Cortex of kidney (tissue), 1 donor: ENCODE results near the gene HOXD11.

Source experiments
- DNase-seq: peaks from one replicate; lab custom pipeline; 2025; lab: John Stamatoyannopoulos, UW

The HOXD11 gene

DNA sequence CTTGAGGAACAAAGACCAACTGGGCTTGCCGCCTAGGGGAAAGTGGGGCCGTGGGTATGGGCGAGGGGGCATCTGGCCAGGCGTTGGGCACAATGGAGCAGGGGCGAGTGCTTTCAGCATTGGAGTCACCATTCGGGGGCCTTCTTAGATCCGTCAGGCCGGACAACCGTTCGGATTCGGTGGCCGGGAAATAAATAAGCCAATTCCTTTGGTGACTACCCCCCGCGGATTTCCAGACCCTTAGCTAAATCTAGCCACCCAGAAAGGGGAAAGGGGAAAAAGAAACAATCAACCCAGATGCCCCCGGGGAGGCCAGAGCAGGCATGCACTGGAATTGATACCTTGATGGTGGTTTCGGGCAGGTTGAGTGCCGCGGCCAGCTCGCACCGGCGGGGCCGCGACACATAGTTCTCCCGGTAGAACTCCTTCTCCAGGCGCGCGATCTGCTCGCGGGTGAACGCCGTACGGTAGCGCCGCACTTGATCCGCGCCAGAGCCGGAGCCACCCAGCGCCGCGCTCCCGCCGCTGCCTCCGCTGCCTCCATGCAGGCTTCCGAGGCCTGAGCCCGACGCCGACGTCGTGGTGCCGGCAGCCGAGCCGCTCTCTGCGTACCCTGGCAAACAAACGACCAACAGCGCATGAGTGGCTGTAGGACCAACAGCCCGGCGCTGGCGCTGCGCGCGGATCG is 25.1 kb upstream of the HOXD11 start:
- DNase-seq = no peak

DNA sequence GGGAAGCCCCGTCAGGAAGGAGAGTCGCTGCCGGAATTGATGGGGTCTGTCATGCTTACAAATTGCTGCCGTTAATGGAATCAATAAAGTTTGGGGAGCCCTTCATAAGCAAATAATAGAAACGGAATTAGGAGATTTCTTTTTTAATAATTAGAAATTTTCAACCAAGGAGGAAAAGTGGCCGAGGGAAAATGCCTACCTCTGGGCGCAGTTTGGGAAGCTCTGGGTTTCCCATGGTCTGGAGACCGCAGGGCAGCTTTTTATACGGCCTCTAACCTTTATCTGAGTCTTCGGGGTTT is 24.6 kb upstream of the HOXD11 start:
- DNase-seq = no peak

DNA sequence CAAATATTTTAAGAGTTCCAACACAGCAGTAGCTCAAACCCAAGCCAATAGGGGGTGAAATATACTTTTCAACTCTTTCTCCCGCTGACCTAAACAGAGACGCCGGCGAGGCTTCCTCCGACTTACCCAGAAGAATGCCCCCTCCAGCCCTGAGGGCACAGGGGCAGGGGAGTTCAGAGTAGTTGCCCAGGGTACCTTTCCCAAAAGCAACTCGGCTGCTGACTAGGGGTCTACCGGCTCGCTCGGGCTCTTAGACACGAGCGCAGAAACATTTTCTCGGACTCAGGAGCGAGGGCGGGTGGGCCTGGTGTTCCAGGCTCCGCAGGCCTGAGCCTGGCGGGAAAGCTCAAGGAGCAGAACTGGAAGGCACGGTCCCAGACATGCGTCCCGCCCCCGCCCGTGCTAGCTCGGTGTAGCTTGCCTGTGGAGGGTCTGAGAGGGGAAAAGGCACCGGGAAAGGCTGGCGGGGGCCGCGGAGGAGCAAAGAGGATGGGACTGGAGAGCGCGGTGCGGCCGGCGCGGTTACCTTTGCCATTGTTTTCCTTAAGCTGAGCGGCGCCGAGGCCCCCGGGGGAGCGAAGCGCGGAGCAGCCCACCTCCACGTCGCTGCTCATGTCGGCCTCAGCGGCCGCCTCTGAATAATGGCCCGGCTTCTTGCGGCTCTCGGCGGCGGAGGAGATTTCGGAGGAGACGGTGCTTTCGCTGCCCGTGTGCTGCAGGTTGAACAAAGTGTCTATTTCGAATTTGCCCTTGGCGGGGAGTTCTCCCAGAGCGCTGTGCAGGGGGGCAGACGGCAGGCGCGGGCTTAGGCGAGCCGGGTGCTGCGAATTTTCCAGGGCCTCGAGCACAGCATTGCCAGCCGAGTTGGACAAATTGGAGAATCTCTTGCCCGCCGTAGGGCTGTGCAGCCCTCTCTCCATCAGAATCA is 24.0 kb upstream of the HOXD11 start:
- no peak for DNase-seq

DNA sequence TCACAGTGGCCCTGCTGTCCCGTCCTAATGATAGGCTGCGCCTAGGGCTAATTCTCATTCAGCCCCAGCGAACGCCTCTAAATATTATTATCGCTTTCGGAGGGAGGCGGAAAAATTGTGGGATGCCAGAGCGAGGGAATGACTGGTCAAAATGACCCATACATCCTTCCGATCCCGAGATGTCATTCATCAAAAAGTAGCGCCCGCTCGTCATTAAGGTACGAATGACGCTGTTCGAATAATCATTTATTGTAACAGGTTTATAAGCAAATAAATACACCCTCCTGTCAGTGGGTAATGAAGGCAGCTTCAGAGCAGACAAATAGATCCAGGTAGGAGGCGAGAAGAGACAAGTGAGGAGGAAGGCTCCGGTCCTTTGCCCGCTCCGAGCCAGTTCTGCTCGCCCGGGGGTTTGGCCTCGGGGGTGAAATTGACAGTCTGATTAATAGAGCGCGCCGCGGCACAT is 23.3 kb upstream of the HOXD11 start, which contains the start of gene EVX2:
EVX2 (minus strand) TSS at position 167 of the 466 bp plus-strand sequence. CDS start 186 bp downstream, outside the sequence.
- DNase-seq = no peak

DNA sequence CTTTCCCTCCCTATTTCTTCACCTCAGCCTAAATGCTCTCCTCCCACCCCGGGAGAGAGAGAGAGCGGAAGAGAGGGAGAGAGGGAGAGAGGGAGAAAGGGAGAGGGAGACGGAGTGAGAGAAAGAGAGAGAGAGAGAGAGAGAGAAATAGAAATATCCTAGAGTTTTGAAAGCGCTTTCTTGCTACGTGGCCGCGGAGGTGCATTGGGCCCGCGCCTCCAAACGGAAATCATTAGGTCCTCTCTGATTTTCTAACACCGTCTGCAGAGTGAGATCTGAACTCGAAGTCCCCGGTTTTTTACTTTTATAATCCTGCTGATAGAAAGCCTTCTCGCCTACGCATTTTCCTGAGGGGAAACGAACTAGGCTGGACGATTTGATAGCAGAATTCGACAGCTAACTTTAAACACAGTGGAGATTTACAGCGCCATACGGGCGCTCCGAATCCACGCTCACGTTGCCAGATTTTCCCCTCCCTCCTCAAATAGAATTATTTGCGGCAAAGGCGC is 22.4 kb upstream of the HOXD11 start:
- DNase-seq = no peak

DNA sequence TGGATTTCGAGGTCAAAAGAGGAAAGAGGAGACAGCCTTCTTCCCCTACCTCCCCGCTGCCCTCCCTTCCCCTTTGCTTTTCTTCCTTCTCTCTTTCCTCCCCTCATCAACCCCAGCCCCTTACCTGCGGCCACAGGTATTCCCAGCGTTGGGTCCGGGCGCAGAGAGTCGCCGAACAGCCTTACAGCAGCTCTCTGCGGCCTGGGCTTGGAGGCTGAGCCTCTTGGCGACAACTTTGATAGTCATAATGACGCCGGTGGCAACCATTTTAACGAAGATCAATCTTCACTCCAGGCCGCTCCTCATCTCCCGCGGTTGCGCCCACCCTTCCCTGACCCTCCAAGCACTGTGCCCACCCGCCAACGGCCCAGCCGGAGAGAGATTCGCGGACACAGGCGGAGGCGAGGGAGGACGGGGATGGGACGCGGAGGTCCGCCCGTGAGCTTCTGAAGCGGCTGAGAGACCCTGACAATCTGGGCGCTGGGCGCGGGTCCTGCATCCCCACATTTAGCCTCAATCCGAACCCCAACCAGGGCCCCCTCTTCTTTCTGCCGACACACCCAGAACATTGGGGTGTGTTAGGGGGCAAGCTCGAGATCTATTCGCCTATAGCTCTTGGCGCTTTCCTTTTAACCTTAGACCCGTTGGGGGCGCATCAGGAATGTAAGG is 21.8 kb upstream of the HOXD11 start:
- no peak for DNase-seq

DNA sequence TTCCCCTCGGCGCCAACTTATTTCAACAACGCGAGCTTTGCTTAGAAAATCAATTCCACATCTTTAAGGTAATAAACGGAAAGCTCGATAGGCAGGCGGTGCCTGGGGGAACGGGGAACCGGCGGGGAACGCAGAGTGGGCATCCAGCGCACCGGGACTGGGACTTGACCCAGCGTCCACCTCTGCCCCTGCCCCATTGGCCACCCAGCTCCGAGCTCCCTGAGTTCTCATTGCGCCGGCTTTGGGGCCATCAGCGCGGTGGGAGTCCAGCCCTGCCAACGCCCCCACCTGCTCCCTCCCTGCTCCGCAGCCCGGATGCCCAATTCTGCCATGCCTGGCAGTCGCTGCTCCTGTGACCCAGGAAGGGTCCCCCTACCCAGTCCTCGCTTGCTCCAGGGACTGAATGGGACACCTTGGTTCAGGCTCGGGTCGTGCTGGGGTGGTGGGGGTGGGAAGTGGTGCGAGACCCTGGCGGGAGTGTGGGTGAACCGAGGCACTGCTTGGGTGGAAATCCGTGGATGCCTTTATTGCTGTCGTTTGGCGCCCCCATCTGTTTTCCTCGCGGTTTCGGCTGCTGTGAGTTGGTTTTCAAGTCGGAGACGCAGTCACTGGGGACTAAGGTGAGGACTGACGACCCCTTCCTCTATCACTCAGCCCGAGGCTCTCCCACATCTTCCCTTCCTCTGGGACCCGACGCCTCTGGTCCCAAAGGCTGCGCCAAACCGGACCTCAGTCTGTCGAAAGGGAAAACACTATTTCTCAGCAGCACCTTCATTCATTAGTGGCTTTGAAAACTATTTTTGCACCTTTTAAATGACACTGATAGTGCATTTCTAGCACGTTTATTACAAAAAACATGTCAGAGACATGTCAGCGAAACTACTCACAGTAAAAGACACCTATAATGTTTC is 21.0 kb upstream of the HOXD11 start:
- DNase-seq = no peak

DNA sequence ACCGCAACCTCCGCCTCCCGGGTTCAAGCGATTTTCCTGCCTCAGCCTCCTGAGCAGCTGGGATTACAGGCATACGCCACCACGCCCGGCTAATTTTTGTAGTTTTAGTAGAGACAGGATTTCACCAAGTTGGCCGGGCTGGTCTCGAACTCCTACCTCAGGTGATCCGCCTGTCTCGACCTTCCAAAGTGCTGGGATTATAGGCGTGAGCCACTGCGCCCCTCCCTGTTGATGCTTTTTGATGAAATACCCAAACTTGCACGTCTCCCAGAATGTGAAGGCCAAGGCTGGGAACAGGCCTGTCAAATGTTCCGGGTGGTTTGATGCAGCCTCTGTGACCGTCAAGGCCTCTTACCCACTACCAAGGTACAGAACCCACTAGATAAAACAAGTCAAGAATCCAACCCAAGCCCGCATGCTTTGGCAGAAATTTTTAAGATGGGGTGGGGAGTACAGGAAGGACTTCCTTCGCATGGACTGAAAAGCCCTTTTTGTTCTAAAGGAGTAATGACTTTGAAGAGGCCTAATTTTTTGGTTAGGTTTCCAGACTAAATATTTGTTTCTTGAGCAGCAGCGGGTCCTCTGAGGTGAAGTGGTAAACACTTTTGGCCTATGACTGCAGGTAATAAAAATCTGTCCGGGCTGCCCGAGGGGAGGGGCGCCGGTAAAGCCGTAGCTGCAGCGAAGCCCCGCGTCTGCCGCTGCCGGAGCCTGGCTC is 19.6 kb upstream of the HOXD11 start:
- DNase-seq = no peak

DNA sequence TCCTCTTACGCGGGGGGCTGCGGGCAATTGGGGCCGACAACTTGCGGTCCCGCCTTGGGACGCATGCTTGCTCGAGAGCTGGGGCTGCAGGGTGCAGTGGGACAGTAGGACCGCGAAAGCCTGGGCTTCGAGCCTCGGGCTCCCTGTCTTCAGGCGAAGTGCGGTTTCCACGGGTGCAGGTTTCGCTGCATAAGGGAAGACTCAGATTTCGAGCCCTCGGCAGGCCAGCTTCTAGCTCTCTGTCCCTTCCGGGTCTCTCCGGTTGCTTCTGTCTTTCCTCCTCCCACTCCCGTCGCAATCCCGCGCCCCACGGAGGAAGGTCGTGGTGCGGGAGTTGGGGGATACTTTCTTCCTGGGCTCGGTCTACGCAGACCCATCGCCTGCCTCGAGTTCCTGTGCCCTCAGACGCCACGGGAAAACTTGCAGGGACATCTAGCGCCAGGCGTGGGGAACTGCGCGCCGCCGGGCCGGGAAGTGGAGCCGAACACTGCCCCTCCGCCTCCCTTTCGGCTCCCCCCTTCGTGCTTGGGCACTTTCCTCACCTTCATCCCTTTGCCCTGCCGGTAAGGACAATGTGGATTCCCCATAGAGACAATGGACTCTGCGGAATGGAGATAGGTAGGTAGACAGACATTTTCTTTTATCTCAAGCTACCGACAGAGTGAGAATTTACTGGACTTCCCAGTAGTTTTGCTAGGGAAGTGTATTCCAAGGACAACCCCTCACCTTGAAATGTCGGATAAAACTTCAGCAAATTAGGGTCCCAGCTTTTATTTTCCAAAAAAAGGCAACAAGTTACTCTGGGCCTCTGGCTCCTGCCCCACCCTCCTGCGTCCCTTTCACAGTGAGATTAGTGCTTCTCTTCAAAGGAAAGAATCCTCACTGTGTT is 18.8 kb upstream of the HOXD11 start:
- no peak for DNase-seq

DNA sequence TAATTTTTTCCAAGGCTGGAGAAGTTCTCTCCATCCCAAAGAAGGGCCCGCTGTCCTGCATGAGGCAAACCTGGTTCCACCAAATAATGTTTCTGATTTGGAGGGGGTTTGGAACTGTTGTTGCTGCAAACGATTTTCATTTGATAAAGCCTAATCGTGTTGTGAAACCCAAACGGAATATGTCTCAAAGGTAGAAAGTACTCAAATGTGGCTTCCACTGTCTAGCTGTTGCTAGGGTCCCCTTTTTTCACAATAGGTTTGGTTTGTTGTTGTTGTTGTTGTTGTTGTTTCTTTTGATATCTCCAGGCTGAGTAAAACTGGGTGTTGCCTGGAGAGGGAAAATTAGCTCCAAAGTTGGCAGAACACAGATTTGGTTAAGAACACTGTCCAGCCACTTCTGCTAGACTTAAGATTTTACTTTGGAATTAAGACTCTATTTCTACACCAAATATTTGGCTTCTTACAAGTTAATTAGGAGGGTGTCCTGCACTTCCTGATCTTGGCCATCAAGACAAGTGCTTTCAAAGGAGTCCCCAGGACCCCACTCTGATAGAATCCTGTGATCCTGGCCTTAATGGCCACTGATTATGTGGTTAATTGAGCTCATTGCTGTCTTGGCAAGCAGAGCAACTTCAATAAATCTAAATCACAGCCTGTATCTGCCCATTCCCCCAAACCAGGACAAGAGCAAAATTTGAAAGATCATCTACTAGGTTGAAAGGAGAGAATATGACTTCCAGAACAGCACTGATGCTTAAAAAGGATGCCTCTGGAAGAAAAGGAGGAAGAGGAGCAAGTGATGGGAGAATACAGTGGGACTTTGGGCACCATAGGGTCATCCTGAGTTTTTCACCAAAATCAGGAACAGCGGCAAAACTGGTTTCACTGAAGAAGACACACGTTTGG is 17.9 kb upstream of the HOXD11 start:
- DNase-seq = no peak

DNA sequence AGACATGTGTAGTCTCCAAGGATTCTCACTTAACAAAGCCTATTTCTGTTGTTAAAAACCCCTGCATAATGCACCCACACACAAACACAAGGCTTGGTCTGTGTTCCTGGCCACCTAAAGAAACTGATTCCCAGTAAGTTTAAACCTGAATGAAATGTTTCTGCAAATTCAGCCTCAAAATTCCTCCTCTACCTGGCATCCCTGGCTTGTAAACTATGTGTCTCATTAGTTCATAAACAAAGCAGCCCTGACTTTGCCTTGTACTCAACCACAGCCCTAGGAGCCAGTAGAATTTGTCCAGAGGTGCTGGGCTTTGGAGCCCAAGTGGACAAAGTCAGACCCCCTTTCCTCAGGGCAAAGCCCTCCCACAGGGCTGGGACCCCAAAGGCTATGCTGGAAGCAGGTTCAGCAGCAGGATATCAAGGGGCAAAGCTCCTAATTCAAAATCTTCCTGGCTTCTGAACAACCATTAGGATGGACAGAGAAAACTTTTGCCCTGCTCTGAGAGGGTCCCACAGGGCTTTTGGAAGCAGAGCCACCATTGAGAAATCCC is 17.2 kb upstream of the HOXD11 start:
- DNase-seq = no peak

DNA sequence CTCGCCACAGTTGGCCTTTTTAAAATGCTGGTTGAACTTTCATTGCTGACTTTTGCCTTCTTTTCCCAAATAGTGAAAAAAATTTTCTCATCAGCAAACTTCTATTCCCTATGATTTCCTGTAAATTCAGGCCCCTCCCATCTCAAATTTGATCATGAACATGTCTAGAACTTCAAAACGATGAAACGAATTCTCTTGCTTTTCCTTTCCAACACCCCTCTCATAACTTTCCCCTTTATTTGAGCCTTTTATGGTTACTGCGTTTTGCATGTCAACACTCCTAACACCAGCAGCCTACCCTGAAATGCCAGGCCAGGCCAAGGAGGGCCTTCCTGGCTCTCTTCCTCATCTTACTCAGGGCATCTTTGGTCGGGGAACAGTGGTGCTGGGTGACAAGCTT is 16.2 kb upstream of the HOXD11 start:
- DNase-seq = no peak

DNA sequence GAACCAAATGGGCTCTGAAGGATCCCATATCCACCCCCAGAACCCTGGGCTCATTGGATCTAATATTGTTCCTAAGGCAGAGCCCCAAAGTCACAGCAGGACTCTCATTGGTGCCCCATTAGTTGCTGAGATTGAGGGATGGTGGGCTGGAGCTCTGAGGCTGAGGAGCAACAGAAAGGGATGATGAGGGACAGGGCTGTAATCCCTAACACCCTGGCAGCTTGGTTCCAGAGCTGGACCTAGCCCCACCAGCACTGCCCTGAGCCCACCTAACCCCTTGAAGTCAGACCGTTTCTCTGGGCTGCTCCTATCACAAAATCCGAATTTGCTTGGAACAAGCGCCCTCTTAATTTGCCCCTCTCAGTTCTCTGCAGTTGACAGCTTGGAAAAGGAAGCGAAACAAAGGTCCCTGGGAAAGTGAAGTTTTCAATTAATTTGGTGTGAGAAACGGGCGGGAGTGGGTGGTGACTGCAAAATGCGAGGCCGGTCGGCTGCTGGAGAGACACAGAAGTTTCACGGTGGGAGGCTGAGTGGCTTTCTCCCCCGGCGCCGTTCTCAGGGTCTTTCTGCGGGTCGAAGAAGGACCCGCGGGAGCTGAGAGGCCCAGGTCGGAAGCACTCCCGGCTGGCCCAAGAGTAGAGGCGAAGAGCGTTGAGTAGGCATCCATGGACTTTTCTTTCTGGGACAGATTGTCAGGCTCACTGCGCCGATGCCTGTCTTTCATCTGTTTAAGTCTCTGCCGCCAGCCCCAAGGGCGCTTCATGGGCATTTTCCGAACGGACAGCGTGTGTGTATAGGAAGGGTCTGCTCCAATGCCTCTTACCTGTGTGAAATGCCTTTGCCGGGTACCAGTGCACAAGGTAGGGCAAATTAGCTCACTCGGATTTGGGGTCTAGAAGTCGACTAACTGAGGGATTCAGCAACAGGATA is 15.5 kb upstream of the HOXD11 start:
- DNase-seq = no peak

DNA sequence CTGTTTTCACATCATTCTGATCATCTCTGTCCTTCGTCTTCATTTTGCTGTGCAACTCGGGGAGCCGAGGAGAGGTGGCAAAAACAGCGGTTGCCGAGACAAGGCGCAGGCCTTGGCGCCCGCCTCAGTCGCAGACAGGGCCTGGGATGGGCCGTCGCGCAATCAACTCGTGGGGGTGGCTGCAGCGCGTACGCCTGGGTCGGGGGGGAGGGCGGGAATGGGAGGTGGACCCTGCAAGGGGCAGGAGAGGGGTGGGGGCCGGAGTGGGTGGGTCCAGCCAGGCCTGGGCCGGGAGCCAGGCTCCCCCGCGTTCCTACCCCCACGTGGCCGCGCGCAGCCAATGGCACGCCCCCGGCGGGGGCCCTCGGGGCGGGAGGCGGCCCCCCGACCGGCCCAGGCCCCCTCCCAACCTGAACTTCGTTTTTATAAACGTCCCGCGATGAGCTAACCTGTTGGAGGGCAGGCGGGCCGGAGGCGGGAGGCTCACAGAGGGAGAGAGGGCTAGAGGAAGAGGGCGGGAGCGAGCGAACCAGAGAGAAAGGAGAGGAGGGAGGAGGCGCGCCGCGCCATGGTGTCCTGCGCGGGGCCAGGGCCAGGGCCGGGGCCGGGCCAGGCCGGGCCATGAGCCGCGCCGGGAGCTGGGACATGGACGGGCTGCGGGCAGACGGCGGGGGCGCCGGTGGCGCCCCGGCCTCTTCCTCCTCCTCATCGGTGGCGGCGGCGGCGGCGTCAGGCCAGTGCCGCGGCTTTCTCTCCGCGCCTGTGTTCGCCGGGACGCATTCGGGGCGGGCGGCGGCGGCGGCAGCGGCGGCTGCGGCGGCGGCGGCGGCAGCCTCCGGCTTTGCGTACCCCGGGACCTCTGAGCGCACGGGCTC is 14.6 kb upstream of the HOXD11 start, which contains the start of gene HOXD13:
HOXD13 (plus strand) TSS at position 452 of the 875 bp plus-strand sequence; CDS start at position 622, 170 bp downstream.
- DNase-seq = no peak

DNA sequence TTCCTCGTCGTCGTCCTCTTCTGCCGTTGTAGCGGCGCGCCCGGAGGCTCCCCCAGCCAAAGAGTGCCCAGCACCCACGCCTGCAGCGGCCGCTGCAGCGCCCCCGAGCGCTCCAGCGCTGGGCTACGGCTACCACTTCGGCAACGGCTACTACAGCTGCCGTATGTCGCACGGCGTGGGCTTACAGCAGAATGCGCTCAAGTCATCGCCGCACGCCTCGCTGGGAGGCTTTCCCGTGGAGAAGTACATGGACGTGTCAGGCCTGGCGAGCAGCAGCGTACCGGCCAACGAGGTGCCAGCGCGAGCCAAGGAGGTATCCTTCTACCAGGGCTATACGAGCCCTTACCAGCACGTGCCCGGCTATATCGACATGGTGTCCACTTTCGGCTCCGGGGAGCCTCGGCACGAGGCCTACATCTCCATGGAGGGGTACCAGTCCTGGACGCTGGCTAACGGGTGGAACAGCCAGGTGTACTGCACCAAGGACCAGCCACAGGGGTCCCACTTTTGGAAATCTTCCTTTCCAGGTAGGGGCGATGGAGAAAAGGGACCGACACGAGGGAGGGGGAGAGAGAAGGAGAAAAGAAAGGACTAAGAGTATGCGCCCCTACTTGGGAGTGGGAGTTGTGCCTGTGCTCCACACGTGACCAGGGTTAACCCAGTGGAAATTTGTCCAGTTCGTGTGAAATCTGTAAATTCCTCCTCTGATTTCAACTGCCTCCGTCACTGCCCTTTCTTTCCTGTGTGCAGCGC is 13.8 kb upstream of the HOXD11 start:
- no peak for DNase-seq
